ENCODE data around the gene OSMR. TPM values are rescaled to one million over a fixed set of nuclear protein-coding genes. Genes with fewer than 3 reads are reported as not detected.

OSMR gene
- total and polyA plus RNA-seq, 2 experiments from 2014 or later: 1.5 to 2.6 TPM

DNA sequence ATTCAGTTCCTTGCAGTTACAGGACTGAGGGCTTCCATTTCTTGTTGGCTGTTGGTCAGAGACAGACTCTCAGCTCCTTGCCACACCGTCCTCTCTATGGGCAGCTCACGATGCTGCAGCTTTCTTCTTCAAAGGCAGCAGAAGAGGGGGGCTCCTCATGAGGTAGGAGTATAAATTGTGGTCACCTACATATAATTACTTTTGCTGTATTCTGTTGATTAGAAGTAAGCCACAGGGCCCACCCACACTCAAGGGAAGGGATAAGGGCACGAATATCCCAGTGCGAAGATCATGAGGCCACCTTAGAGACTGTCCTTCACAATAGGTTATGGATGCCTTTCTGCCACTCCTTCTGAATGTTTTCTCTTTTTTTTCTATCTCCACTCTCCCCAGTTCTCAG lies 43.7 kb upstream of the OSMR start:
- Histone ChIP-seq H3K9me2 (ENCODE audit: insufficient read depth) (no peaks in the 10 kb centered on the region), H3K4me1 (ENCODE audit: insufficient read depth) (no peaks in the 10 kb centered on the region), H3K36me3 (ENCODE audit: insufficient read depth) (no peaks in the 10 kb centered on the region), H3K79me2 (replicated peaks; ENCODE audit: insufficient read depth) (no peaks in the 10 kb centered on the region), H3K4me3 (no peak overlapping the region), H3K27me3 (ENCODE audit: insufficient read depth) (no peaks in the 10 kb centered on the region), H3F3A (replicated peaks; ENCODE audit: low read depth) (no peaks in the 10 kb centered on the region), H2AFZ (no peak overlapping the region), H3K4me2 (no peak overlapping the region), H4K20me1 (replicated peaks; ENCODE audit: insufficient read depth) (no peaks in the 10 kb centered on the region), H3K27ac (ENCODE audit: low read depth) (no peak overlapping the region)
- DNase-seq (ENCODE audit: low spot score): no peak
- Mint-ChIP-seq H3K27ac (no peak overlapping the region), H3K4me1 (no peaks in the 10 kb centered on the region), H3K36me3 (ENCODE audit: low read depth) (no peaks in the 10 kb centered on the region), H3K9me3 (peaks cover 6% of the 10 kb centered on the region; the same call in 1 of the 3 replicates), H3K4me3 (no peak overlapping the region), H3K27me3 (ENCODE audit: insufficient read depth, low read depth, poor library complexity) (peaks cover 5% of the 10 kb centered on the region)
- ATAC-seq: no peak
- no peak for TF ChIP-seq STAT1 (IDR thresholded peaks at IDR 0.05; ENCODE audit: unreplicated experiment)
- TF ChIP-seq, protein P1, sequence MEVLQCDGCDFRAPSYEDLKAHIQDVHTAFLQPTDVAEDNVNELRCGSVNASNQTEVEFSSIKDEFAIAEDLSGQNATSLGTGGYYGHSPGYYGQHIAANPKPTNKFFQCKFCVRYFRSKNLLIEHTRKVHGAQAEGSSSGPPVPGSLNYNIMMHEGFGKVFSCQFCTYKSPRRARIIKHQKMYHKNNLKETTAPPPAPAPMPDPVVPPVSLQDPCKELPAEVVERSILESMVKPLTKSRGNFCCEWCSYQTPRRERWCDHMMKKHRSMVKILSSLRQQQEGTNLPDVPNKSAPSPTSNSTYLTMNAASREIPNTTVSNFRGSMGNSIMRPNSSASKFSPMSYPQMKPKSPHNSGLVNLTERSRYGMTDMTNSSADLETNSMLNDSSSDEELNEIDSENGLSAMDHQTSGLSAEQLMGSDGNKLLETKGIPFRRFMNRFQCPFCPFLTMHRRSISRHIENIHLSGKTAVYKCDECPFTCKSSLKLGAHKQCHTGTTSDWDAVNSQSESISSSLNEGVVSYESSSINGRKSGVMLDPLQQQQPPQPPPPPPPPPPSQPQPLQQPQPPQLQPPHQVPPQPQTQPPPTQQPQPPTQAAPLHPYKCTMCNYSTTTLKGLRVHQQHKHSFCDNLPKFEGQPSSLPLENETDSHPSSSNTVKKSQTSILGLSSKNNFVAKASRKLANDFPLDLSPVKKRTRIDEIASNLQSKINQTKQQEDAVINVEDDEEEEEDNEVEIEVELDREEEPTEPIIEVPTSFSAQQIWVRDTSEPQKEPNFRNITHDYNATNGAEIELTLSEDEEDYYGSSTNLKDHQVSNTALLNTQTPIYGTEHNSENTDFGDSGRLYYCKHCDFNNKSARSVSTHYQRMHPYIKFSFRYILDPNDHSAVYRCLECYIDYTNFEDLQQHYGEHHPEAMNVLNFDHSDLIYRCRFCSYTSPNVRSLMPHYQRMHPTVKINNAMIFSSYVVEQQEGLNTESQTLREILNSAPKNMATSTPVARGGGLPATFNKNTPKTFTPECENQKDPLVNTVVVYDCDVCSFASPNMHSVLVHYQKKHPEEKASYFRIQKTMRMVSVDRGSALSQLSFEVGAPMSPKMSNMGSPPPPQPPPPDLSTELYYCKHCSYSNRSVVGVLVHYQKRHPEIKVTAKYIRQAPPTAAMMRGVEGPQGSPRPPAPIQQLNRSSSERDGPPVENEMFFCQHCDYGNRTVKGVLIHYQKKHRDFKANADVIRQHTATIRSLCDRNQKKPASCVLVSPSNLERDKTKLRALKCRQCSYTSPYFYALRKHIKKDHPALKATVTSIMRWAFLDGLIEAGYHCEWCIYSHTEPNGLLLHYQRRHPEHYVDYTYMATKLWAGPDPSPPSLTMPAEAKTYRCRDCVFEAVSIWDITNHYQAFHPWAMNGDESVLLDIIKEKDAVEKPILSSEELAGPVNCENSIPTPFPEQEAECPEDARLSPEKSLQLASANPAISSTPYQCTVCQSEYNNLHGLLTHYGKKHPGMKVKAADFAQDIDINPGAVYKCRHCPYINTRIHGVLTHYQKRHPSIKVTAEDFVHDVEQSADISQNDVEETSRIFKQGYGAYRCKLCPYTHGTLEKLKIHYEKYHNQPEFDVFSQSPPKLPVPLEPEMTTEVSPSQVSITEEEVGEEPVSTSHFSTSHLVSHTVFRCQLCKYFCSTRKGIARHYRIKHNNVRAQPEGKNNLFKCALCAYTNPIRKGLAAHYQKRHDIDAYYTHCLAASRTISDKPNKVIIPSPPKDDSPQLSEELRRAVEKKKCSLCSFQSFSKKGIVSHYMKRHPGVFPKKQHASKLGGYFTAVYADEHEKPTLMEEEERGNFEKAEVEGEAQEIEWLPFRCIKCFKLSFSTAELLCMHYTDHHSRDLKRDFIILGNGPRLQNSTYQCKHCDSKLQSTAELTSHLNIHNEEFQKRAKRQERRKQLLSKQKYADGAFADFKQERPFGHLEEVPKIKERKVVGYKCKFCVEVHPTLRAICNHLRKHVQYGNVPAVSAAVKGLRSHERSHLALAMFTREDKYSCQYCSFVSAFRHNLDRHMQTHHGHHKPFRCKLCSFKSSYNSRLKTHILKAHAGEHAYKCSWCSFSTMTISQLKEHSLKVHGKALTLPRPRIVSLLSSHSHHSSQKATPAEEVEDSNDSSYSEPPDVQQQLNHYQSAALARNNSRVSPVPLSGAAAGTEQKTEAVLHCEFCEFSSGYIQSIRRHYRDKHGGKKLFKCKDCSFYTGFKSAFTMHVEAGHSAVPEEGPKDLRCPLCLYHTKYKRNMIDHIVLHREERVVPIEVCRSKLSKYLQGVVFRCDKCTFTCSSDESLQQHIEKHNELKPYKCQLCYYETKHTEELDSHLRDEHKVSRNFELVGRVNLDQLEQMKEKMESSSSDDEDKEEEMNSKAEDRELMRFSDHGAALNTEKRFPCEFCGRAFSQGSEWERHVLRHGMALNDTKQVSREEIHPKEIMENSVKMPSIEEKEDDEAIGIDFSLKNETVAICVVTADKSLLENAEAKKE (CRISPR knock-in tag; IDR thresholded peaks at IDR 0.05): no peak
- TF ChIP-seq, protein P2, sequence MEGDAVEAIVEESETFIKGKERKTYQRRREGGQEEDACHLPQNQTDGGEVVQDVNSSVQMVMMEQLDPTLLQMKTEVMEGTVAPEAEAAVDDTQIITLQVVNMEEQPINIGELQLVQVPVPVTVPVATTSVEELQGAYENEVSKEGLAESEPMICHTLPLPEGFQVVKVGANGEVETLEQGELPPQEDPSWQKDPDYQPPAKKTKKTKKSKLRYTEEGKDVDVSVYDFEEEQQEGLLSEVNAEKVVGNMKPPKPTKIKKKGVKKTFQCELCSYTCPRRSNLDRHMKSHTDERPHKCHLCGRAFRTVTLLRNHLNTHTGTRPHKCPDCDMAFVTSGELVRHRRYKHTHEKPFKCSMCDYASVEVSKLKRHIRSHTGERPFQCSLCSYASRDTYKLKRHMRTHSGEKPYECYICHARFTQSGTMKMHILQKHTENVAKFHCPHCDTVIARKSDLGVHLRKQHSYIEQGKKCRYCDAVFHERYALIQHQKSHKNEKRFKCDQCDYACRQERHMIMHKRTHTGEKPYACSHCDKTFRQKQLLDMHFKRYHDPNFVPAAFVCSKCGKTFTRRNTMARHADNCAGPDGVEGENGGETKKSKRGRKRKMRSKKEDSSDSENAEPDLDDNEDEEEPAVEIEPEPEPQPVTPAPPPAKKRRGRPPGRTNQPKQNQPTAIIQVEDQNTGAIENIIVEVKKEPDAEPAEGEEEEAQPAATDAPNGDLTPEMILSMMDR (conservative IDR thresholded peaks at IDR 0.05; ENCODE audit: low read depth in 2 of 2): no peak
- no peak for TF ChIP-seq CREB1 (CRISPR knock-in tag; IDR thresholded peaks at IDR 0.05; ENCODE audit: low read depth)
- TF ChIP-seq NANOG (IDR thresholded peaks at IDR 0.05; ENCODE audit: borderline replicate concordance): no peak
- TF ChIP-seq, protein P3, sequence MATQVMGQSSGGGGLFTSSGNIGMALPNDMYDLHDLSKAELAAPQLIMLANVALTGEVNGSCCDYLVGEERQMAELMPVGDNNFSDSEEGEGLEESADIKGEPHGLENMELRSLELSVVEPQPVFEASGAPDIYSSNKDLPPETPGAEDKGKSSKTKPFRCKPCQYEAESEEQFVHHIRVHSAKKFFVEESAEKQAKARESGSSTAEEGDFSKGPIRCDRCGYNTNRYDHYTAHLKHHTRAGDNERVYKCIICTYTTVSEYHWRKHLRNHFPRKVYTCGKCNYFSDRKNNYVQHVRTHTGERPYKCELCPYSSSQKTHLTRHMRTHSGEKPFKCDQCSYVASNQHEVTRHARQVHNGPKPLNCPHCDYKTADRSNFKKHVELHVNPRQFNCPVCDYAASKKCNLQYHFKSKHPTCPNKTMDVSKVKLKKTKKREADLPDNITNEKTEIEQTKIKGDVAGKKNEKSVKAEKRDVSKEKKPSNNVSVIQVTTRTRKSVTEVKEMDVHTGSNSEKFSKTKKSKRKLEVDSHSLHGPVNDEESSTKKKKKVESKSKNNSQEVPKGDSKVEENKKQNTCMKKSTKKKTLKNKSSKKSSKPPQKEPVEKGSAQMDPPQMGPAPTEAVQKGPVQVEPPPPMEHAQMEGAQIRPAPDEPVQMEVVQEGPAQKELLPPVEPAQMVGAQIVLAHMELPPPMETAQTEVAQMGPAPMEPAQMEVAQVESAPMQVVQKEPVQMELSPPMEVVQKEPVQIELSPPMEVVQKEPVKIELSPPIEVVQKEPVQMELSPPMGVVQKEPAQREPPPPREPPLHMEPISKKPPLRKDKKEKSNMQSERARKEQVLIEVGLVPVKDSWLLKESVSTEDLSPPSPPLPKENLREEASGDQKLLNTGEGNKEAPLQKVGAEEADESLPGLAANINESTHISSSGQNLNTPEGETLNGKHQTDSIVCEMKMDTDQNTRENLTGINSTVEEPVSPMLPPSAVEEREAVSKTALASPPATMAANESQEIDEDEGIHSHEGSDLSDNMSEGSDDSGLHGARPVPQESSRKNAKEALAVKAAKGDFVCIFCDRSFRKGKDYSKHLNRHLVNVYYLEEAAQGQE (IDR thresholded peaks at IDR 0.05; ENCODE audit: unreplicated experiment): no peak
- TF ChIP-seq, protein P4, sequence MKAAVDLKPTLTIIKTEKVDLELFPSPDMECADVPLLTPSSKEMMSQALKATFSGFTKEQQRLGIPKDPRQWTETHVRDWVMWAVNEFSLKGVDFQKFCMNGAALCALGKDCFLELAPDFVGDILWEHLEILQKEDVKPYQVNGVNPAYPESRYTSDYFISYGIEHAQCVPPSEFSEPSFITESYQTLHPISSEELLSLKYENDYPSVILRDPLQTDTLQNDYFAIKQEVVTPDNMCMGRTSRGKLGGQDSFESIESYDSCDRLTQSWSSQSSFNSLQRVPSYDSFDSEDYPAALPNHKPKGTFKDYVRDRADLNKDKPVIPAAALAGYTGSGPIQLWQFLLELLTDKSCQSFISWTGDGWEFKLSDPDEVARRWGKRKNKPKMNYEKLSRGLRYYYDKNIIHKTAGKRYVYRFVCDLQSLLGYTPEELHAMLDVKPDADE (IDR thresholded peaks at IDR 0.05): no peak
- no peak for TF ChIP-seq POLR2AphosphoS5 (IDR thresholded peaks at IDR 0.05; ENCODE audit: low read depth)
- TF ChIP-seq JUNB (IDR thresholded peaks at IDR 0.05; ENCODE audit: unreplicated experiment): no peak
- no peak for TF ChIP-seq ZNF114 (CRISPR knock-in tag; IDR thresholded peaks at IDR 0.05)
- TF ChIP-seq EZH2 (IDR thresholded peaks at IDR 0.05; ENCODE audit: low read depth, unreplicated experiment): no peak
- TF ChIP-seq EZH2phosphoT487 (IDR thresholded peaks at IDR 0.05; ENCODE audit: unreplicated experiment): no peak
- TF ChIP-seq ZNF331 (CRISPR knock-in tag; IDR thresholded peaks at IDR 0.05; ENCODE audit: low read depth): no peak

Data from GM23338 (cell line).